Measurements from ENCODE around the gene KCTD18.

Gene KCTD18

DNA sequence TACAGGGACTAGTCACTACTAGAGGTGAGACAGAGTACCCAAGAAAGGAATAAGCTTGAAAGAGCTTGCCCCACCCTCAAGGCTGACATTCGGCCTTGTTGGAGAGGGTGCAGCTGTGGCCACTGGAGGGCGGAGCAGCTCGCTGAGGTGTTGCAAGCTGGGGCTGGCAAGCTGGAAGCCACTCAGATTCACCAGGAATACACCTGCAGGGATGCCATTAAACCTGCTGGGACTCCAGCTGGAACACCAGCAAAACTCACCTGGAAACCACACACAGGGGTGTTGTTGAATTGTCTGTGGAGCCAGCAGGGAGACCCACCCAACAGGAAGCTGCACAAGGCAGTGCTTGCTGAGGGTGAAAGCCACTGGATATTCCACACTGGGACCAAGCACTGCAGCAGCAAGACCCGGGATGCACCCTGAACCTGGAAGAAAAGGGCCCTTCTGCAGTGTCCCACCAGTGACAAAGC is 26.1 kb downstream of the KCTD18 start:
- DNase-seq: no peak

DNA sequence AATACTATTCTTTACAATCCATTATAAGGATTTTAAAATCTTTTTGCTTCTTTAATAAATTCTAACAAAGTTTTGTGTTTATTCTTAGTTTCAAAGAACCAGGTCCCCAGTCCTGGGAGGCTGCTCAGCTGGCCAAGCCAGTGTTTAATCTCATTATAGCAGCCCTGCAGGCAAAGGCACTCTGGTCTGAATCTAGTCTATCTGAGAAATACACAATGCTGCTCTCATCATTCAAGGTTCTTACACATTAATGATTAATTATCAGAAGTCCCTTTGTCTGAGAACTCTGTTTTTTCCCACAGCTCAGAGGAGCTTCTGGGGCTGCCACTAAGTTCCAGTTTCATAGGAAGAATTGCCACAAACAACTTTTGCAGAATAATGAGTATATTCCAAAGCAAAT is 27.7 kb downstream of the KCTD18 start:
- no peak for DNase-seq

DNA sequence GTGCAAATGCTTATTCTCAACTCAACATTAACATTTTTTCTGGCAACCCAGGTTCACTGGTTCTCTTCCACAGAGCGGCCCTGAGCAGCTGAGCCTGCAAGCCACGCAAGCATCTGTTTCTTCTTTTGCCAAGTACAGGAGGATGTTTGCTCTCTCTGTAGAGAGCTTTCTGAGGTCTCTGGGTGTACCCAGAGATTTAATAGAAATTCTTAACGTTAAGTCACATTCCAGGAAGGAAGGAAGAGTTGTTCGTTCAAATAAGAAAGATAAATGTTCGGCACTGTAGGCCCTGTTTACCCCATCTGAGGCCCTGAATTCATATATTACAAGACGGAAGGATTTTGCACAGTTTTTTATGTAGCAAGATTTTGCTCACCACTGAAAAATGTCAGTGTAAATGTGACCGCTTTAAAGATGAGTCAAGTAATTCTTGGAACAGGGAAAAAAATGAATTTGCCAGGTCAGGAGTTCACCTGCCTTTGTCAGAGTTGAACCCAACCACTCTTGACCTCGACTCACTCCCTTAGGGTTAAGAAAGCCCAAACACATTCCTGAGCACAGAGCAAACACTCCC is 30.1 kb downstream of the KCTD18 start:
- no peak for DNase-seq

DNA sequence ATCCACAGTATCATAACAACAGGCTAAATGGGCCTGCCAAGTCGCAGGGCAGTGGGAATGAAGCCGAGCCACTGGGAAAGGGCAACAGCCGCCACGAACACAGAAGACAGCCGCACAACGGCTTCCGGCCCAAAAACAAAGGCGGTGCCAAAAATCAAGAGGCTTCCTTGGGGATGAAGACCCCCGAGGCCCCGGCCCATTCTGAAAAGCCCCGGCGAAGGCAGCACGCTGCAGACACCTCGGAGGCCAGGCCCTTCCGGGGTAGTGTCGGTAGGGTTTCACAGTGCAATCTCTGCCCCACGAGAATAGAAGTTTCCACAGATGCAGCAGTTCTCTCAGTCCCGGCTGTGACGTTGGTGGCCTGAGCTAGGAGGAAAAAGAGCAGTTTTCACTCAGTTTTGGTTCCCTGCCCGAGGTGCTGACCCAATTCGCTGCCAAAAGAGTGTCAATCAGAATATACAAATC is 32.2 kb downstream of the KCTD18 start:
- no peak for DNase-seq

DNA sequence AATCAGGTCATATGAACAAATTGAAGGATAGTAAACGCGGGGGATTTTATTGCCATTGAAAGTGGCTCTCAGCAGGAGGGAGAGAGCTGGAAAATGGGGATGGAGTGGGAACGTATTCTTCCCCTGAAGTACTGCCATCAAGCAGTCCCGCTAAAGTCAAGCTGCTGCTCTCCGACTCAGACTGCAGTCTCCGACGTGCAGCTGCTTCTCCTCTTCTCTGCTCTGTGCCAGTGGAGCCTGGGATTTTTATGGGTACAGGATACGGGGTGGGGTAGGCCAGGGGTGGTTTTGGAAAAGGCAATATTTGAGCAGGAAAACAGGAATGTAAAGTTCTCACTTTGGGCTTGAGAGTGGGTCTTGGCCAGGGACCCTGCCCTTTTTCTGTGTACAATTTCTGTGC is 33.0 kb downstream of the KCTD18 start:
- DNase-seq: no peak

DNA sequence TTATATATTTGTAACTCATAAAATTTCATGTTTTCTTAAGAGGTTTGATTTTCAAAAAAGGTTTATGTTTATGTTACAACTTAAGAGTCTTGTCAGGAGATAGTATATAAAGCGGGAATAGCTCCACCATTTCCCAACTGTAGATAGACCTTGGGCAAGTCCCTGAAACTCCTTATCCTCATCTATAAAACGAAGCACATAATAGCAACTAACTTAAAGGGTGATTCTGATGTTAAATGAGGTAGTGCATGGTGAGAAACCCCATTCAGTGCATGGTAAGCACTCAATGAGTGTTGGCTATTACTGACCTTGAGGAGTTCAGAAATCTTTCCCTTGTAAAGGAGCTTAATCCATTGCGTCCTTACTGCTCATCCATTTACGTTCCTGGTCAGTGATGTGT is 34.1 kb downstream of the KCTD18 start:
- no peak for DNase-seq

DNA sequence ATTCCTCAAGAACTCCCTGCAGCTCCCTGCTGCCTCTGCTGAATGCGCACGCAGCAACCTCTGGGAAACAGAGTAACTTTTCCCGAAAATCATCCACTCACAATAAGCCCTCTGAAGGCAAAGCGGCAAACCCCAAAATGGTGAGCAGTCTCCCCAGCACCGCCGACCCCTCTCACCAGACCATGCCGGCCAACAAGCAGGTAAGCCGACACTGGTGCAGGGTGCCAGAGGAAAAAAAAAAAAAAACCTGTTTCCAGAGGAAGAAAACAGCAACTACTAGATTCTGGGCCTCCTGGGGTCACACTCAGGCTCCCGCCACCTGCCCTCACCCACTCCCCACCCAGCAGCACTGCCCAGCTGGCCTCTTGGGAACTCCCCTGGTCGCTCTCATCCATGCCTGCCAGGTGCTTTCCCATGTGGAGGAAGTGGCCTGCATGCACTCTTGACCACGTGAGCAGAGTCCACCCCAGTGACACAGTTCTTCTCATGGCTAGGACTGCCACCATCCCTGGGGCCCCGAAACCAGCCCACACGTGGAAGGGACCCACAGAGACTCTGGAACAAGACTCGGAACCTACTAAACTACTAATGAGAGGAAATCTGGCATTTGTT is 36.9 kb downstream of the KCTD18 start:
- no peak for DNase-seq

DNA sequence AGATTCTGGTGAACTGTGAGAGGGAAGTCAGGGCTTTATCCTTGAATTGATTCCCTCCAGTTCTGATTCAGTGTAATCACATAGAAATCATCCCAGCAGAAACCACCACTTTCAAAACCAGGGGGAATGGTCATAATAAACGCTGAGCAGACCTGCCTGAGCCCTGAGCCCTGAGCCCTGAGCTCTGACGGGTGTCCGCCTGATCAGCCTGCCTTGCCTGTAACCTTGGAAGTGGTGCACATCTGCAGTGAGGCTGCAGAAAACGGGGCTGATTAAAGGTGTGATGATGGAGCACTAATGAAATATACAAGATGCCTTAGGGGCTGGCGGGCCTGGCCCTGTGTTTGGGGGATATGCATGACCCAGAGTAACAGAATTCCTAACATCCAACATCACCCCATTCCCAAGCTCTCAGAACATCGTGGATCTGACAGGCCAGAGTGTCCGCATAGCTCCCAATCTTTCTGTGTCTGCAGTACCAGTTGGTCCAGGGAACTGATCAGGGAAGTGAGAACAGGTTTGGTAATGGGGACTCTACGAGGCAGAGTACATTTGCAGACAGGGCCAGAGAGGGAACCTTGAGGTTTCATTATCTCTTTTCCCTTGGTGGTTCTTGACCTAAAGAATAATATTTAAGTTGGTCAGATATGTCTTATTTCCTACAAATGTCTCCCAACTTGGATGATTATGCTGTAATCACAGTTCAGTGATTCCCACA is 37.8 kb downstream of the KCTD18 start:
- DNase-seq: no peak

DNA sequence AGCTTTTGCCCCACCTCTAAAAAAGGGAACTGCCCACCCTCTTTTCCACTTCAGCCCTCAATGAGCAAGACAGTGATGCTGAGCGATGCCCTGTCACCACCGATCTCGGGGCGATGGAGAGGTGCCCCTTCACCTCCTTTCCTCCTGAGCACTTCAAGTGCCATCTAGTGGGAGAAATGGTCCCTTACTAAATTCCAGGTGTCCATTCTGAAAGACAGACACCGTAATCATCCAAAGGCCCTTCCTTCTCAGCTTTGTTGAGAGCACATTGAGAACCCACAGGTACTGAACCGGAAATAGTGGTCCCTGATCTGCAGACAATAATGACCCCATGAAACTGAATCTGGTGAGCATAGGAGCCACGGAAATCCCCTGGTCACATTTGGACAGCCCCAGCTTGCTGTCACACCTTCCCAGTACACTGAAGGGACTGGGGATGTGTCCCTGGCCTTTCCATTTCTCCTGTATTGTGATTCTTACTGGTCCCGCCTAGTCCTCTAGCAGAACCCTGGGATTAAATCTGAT is 38.5 kb downstream of the KCTD18 start:
- peak; percentile 55 to 66 for DNase-seq

DNA sequence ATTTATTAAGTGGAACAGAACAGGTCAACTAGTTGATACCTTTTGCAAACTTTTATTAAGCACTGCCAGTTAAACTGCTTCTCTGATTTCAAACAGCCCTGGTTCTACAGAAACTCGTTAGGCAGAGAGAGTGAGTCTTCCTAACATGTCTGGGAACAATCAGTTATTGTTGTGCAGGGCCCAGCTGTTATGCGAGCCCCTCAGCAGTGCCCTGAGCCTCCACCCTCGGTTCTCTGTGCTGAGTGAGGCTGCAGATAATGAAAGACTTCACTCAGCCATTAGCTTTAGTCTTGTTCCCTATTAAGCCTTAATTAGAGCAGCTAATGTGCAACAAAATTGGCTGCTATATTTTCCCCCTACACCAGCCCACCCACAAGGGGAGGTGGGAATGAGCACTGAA is 39.6 kb downstream of the KCTD18 start:
- DNase-seq: no peak

DNA sequence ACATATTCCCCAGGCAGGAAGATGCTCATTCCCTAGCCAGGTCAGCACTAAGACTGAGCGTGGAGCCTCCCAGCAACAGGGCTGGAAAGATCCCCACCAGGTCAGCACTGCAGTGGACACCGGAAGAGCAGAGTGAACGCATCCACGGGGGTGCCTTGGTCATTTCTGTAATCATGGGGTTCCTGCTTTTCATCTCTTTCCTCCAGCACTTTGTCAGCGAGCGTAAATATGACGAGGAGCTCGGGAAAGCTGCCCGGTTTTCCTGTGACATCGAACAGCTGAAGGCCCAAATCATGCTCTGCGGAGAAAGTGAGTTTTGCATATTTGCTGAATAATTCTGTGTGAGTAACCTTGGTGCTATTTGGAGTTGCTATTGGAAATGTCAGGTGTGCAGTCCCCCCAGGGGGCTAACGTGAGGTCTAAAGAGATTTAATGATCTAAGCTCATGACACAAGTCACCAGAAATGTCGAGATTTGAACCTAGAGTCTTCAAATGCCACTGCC is 40.1 kb downstream of the KCTD18 start:
- no peak for DNase-seq

DNA sequence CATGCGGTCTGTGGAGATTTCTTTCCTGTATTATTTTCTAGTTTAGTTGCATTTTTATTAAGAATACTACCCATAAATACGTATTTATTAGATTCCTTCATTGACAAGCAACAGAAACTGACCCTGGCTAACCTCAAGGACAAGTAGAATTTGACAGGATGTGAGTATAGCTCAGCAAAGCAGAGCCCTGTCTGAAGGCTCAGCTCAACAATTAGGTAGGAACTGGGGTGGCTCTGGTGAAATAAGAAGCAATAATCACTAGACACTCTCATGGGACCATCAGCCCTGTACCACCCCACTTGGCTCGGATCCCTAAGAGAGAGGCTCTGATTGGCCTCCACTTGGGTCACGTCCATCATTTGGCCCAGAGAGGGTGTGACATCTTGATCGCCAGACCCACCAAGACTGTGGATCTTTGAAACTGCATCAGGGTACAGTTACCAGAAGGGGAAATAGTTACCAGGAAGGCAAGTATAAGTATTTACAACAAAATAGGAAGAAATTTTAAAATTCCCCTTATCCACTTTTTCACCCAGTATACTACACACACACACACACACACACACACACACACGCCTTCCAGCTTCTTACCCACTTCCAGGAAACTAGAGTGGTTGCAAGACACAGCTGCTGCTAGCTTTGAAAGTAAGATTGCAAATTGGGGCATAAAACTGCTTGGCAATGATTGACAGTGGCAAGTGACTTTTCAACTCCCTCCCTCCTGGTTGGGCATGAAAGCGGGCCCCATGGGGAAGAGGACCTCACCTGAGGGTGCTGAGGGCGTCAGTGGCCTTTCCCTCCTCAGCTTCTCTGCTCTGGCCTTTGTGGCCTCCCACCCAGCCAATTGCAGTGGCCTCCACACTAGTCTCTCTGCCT is 41.8 kb downstream of the KCTD18 start:
- peak; percentile 63 to 78 for DNase-seq

DNA sequence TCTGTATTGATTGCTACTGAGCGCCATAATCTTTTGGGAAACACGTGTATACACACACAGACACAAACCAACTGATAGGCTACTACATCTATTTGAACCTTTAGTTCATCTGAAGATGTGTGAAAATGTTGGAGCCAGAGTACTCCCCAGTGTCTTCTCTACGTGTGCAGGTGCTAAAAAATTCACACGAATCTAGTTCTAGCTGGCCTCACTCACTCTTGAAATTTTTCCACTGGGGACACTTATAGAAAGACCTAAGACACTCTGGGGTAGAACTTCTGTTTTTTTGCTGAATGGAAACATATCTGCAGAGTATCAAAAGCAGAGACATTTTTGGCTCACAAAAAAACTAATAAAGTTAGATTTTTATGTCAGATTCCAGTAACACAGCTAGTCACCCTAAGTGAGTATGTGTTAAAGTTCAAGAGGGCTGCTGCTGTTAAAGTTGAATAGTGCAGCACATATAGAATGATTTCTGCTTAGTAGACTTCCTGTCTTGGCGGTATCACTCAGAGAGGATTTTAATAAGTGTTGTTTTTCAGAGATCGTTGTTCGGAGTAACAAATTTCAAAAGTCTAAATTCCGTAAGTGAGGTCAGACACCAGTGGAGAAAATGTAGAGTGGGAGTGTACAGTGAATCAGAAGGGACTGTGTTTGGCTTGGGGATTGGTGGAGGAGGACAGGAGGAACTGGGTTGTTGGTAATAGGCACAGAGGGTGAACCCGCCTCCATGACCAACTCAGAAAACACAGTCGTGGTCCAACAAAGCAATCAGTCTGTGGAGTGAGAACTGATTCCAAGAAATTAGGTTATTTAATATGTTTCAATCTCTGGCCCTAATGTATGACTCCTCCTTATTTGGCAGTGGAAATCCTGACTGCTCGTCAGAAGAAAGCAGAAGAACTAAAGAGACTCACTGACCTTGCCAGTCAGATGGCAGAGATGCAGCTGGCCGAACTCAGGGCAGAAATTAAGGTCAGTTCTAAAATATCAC is 43.1 kb downstream of the KCTD18 start:
- peak; percentile 69 to 76 for DNase-seq

DNA sequence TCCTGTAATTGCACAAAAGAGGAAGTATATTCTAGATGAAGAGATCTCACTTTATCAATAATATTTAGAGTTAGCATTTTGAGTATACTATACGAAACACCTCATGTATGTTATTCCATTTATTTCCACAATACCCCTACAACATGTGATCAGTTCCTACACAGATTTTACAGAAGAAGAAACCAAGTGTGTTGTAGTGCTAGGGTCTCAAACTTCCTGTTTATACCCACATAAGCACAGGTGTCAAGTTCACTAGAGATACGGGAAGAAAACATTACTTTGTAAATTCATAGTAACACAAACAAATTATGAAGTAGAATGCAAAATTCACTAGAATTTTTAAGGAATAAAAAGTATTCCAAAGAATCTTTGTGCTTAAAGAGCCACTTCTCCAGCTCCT is 46.4 kb downstream of the KCTD18 start:
- DNase-seq: no peak

DNA sequence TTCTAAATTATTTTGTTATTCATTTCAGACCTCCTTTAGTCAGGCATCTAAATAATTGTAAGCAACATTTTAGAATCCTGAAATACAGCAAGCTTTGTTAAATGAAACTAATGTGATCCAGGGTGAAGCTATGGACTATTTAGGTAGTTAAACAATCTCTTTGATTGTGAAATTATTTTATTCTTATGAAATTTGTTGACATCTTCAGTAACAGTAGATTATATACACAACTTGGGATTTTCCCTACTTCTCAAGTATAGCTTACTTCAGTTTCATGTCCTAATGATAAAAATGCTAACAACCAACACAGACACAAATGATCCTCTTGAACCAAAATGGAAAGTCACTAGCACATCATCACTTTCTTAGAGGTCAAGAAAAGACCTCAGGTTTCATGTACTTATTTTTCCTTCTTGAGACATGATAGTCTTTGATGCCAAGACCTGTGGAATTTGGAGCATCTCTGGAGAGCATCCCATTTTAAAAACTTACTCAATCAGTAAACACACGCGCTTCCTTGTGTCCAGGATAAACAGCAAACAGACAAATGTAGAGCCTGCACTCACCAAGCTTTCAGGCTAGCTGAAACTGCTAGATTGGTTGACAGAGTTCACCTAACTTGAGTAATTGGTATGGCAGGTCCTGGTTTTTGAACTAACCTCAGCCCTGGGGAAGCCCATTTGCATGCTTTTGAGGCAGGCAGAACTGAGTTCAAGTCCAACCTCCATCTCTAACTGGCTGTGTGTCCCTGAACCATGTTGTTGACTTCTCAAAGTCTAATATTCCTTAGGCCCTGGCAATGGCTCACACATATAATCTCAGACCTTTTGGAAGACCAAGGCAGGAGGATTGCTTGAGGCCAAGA is 47.8 kb downstream of the KCTD18 start:
- no peak for DNase-seq

DNA sequence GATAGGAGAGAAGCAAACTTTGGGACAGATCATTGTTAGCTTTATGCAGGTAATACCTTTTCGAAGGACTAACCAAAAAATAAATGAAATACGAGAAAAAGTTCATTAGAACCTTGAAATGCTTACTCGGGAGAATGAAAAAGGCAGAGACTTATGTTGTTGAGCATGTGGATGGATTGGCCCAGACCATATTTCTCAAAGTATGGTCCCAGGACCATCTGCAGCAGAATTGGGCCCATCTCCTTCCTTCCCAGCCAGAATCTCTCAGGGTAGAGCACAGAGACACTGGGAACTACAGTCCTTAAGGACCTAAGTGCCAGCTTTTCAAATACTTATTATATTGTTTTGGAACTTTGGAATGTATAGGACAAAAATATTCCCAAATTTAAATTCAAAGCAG is 50.8 kb downstream of the KCTD18 start:
- no peak for DNase-seq

DNA sequence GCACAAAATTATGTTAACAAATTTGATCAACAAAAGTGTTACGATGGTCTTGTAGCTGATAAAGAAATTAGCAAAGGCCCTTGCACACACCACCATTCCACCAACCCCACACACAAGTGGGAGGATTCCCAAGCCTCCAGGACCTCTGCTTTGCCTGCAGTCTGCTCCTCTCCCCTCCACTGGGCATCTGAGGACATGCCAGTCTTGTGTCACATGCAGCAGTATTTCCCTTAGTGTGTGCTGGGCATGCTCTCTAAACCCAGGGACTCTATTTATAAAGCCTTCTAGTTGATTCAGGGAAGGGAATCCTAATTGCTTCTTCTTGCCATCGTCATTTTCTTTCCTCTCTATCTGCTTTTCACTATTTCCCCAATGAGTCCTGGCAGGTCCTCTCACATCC is 53.3 kb downstream of the KCTD18 start:
- no peak for DNase-seq

DNA sequence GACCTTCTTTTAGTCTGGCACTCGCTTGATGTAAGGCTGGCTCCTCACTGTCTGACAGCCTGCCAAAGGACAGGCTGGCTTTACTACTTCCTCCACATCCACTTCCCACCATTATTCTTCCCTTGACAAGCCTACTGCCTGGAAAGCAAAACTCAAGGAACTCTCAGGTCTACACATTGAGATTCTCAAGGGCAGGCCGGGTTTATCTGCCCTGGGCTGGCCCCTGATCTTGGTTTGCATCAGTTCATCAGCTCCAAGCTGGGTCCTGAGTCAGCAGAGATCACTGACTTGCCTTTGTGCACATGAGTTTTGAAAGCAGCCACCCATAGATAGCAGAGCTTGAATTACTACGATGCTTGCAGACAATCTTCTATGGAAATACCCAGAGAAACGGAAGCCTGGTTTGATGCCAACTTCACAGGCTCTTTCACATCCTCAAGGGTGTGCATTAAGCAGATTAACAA is 53.9 kb downstream of the KCTD18 start:
- peak; percentile 26 to 28 for DNase-seq

DNA sequence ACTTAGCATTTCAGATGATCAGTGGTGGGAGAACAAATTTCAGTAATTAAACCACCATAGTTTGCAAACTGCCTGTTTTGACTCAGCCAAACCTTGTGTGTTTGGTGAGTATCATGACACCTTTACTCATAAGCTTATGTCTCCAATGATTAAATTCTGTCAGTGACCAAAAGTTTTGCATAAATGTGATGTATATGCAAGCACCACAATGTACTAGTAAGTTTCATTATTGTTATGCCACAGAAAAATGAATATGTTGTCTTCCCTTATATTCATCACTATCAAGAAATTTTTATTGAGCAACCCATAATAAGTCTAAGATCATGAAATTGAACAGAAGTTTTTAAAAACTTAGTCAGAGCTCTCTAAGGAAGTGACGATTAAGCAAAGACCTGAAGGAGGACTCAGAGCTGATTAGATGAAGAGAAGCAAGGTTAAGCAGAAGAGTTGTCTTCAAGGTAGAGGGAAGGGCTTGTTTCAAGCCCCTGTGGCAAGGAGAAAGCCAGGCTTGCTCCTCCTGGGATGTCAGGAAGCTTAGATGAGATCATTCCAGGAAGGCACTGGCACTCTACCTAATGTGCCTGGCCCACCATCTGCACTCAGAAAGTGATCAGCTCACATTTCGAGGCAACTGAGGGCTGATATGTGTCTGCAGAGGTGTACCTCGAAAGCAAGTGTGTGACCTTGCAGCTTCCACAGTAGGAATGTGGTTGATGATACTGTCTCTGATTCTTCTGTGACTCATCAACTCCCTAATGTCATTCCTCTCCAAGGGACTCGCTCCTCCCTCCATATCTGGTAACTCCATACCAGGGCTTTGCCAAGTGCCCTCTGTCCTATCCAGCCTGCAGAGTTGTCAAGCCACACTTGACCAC is 54.7 kb downstream of the KCTD18 start:
- no peak for DNase-seq
